NCI-H510A treated with DMSO at 0.1 percent for 48 hours (cell line): ENCODE data around the gene SPATA16.
"Not testable (repeated sequence)": the region's sequence is repeated elsewhere in the genome, so short reads cannot be mapped to it uniquely, and the experiment has no call there.

Experiments
- DNase-seq: peaks from one replicate; lab custom pipeline; 2025; lab: John Stamatoyannopoulos, UW

The SPATA16 gene

GRCh38 chr3:172939651-172940293, 201.3 kb downstream of the SPATA16 start:
- no peak for DNase-seq

- no peak for DNase-seq
These were observed 202.2 kb downstream of the SPATA16 start for GRCh38 chr3:172938788-172939187.

GRCh38 chr3:172931746-172932285, 209.2 kb downstream of the SPATA16 start:
- DNase-seq, result no peak

- no peak for DNase-seq
These were observed 211.6 kb downstream of the SPATA16 start for GRCh38 chr3:172929451-172929850.

- DNase-seq, result no peak
These were observed 216.5 kb downstream of the SPATA16 start for GRCh38 chr3:172924546-172924945.

GRCh38 chr3:172919297-172919683, 221.7 kb downstream of the SPATA16 start:
- no peak for DNase-seq

GRCh38 chr3:172918568-172919296, 222.3 kb downstream of the SPATA16 start:
- peak; percentile 8 for DNase-seq

GRCh38 chr3:172918165-172918564, 222.9 kb downstream of the SPATA16 start:
- DNase-seq, result peak; percentile 13

- no peak for DNase-seq
These were observed 225.0 kb downstream of the SPATA16 start for GRCh38 chr3:172915911-172916514.

GRCh38 chr3:172914854-172915253, 226.2 kb downstream of the SPATA16 start:
- no peak for DNase-seq

GRCh38 chr3:172913911-172914655, 227.0 kb downstream of the SPATA16 start:
- no peak for DNase-seq

- no peak for DNase-seq
These were observed 229.9 kb downstream of the SPATA16 start for GRCh38 chr3:172911142-172911541.

- DNase-seq, result no peak
These were observed 232.2 kb downstream of the SPATA16 start for GRCh38 chr3:172908771-172909270.

GRCh38 chr3:172905451-172905850, 235.6 kb downstream of the SPATA16 start:
- DNase-seq, result no peak

GRCh38 chr3:172904711-172905373, 236.2 kb downstream of the SPATA16 start:
- no peak for DNase-seq

- DNase-seq, result no peak
These were observed 237.3 kb downstream of the SPATA16 start for GRCh38 chr3:172903642-172904320.

GRCh38 chr3:172892158-172892557, 248.9 kb downstream of the SPATA16 start:
- DNase-seq, result no peak

- DNase-seq, result no peak
These were observed 255.3 kb downstream of the SPATA16 start for GRCh38 chr3:172885704-172886103.

GRCh38 chr3:172882563-172882962, 258.5 kb downstream of the SPATA16 start:
- DNase-seq, result no peak

GRCh38 chr3:172879381-172879780, 261.7 kb downstream of the SPATA16 start:
- not testable (repeated sequence) for DNase-seq

- DNase-seq, result no peak
These were observed 264.0 kb downstream of the SPATA16 start for GRCh38 chr3:172877011-172877410.
